ENCODE measurements around the gene PRKAB2.
"Not testable (repeated sequence)": the region's sequence is repeated elsewhere in the genome, so short reads cannot be mapped to it uniquely, and the experiment has no call there.

PRKAB2 gene

DNA sequence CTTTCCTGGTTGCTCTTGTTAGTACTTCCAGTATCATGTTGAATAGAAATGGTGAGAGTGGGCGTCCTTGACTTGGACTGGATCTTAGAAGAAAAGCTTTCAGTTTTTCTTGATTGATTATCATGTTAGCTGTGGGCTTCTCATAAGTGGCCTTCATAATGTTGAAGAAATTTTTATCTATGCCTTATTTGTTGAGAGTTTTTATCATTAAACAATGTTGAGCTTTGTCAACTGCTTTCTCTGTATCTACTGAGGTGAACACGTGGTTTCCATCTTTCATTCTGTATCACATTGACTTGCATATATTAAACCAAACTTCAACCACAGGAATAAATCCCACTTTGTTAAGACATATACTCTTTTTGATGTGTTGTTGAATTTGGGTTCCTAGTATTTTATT, 29.4 kb downstream of the PRKAB2 start:
- DNase-seq (ENCODE audit: low read depth), result no peak
- H3K4me3 ChIP-seq (ENCODE audit: control insufficient read depth, low read depth, low read length), result no peak overlapping the region
- TF ChIP-seq, protein P1, sequence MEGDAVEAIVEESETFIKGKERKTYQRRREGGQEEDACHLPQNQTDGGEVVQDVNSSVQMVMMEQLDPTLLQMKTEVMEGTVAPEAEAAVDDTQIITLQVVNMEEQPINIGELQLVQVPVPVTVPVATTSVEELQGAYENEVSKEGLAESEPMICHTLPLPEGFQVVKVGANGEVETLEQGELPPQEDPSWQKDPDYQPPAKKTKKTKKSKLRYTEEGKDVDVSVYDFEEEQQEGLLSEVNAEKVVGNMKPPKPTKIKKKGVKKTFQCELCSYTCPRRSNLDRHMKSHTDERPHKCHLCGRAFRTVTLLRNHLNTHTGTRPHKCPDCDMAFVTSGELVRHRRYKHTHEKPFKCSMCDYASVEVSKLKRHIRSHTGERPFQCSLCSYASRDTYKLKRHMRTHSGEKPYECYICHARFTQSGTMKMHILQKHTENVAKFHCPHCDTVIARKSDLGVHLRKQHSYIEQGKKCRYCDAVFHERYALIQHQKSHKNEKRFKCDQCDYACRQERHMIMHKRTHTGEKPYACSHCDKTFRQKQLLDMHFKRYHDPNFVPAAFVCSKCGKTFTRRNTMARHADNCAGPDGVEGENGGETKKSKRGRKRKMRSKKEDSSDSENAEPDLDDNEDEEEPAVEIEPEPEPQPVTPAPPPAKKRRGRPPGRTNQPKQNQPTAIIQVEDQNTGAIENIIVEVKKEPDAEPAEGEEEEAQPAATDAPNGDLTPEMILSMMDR (IDR thresholded peaks at IDR 0.05; ENCODE audit: control insufficient read depth, insufficient read depth, low read depth, low read length, missing control alignments), result no peak

DNA sequence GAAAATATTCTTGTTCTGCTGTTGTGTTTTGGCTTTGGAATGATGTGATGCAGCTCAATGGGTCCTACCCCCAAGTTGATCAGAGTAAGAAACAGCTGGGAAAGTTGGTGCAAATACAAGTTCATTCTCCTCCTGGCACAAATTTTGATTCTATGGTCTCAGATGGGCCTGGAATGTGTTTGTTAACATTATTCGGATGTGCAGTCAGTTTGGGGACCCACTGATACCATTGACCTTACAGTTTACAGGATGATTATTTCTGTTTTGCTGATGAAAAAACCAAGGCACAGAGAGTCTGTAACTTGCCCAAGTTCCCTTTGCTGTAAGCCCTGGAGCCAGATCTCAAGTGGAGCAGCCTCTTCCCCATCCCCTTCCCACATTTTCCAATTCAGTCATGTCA, 41.5 kb downstream of the PRKAB2 start:
- H3K4me3 ChIP-seq (ENCODE audit: control insufficient read depth, low read depth, low read length); DNase-seq (ENCODE audit: low read depth): not testable (repeated sequence)

DNA sequence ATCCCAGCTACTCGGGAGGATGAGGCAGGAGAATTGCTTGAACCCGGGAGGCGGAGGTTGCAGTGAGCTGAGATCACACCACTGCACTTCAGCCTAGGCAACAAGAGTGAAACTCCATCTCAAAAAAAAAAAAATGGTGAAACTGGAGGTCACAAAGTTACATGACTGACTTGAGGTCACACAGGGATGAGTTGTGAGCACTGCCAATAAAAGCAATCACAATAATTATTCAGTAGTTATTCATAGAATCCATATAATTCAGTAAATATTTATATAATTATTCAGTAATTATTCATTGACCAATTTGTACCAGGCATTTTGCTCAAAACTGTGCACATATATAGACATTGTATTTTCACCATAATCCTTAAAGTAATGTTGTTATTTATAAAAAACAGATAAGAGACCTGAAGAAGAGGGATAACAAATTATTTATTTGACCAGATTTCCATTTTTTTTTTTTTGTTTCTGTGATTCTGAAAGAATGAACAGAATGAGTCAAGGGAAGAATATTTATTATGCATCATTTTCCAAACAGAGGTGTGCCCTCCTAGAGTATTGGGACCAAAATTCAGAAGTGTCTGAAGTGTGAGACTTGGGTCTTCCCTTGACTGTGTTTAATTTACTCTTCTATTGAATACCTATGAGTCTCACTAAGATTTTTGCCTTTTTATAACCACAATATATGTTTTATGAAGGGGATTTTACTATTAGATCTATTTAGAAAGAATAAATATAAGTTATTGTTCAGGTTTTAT, 43.0 kb downstream of the PRKAB2 start:
- DNase-seq (ENCODE audit: low read depth), result no peak
- TF ChIP-seq, protein P1 (IDR thresholded peaks at IDR 0.05; ENCODE audit: control insufficient read depth, insufficient read depth, low read depth, low read length, missing control alignments), result no peak
- H3K4me3 ChIP-seq (ENCODE audit: control insufficient read depth, low read depth, low read length), result no peak overlapping the region

DNA sequence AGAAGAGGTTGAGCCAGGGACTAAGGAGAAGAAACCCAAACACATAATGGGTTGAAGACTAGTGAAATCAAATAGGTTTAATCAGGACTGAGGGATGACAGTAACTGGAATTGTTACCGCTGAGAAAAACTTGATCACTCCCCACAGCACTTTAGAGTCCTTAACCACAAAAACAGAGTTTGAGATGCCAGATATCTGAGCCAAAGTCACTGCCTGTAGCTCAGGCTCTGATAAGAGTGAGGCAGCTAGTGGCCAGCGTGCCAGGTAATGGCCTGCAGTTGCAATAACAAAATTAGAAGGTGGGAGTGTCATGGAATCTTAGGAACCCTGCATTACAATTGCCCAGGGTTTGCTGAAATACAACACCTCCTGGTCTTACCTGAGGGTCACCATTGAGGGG, 48.0 kb downstream of the PRKAB2 start:
- H3K4me3 ChIP-seq (ENCODE audit: control insufficient read depth, low read depth, low read length), result no peak overlapping the region
- DNase-seq (ENCODE audit: low read depth), result no peak
- TF ChIP-seq, protein P1 (IDR thresholded peaks at IDR 0.05; ENCODE audit: control insufficient read depth, insufficient read depth, low read depth, low read length, missing control alignments), result no peak

DNA sequence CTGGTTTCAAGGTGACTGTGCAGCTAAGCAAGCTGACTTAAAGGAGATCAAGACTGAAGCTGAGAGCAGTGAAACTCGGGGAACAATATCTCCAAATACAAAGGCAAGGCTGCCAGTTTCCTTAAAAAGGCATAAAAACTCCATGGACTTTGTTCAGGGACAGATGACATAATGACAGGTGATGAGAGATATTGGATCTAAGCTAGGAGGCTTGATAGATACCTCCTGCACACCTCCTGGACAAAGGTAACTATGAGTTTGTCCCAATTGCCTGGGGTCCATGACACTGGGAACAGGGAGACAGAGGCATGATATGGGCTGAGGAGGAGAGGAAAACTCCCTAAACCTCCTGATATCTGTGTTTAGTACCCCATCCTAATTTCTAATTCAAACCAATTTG, 55.2 kb downstream of the PRKAB2 start:
- TF ChIP-seq, protein P1 (IDR thresholded peaks at IDR 0.05; ENCODE audit: control insufficient read depth, insufficient read depth, low read depth, low read length, missing control alignments), result no peak
- DNase-seq (ENCODE audit: low read depth), result no peak
- H3K4me3 ChIP-seq (ENCODE audit: control insufficient read depth, low read depth, low read length), result no peak overlapping the region

DNA sequence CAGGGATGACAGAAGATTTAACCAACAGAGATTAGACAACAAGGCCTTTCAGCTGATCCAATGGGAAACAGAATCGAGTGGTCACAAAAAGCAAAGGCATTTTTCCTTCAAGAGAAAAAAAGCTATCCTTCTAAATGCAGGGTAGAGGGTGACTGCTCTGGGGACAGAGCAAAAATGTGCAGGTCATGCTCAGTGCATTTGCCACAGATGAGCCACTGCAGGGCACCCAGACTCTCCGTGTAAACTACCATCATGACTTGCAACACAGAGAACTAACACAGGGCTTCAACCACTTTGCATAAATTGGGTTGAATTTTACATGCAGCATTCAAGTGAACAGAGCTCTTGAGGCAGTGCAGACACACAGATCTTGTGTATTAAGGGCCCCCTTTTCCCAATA, 56.8 kb downstream of the PRKAB2 start:
- no peak for DNase-seq (ENCODE audit: low read depth)
- H3K4me3 ChIP-seq (ENCODE audit: control insufficient read depth, low read depth, low read length), result no peak overlapping the region
- TF ChIP-seq, protein P1 (IDR thresholded peaks at IDR 0.05; ENCODE audit: control insufficient read depth, insufficient read depth, low read depth, low read length, missing control alignments), result no peak

DNA sequence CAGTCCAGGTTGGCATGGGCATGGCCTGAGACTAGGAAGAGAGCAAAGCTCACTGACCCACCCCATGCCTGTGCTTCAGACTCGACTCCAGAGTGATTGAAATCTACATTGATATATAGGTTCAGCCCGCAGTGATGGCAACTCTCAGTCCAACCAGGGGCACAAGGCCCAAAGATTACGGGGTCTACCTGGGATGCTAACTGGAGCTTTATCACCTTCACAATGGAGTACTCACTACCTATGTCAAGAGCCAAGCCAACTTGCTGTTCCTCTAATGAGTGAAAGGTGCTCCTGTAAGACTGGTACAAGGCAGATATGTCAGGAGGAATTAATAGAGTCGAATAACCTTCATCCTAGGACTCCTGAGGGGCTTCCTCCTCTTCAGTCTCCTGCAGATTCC, 57.2 kb downstream of the PRKAB2 start:
- H3K4me3 ChIP-seq (ENCODE audit: control insufficient read depth, low read depth, low read length); DNase-seq (ENCODE audit: low read depth): not testable (repeated sequence)

DNA sequence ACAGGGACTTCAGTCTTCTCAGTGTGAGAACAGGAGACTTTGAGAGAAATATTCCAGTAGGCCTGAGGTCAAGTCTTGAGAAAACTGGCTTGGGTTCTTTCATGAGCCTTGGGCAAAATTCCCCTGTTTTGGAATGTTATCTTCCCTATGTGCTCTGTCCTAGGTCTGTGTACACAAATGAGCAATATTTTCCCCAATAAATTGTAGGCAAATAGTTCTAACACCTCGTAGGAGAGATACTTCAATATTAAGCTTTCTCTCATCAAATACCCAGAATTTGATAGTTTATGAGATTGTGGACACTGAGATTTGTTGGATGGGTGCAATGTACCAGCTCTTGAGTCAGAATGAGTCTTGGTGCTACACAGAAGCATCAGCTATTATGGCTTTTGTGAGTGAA, 57.9 kb downstream of the PRKAB2 start:
- not testable (repeated sequence) for H3K4me3 ChIP-seq (ENCODE audit: control insufficient read depth, low read depth, low read length); DNase-seq (ENCODE audit: low read depth)

Data from AG09309 (cell line).